Measurements from ENCODE around the gene CCDC146. TPM values are rescaled to one million over a fixed set of nuclear protein-coding genes. Genes with fewer than 3 reads are reported as not detected.

Gene CCDC146
- total RNA-seq, 1 experiment from 2014 or later: 1.1 TPM

DNA sequence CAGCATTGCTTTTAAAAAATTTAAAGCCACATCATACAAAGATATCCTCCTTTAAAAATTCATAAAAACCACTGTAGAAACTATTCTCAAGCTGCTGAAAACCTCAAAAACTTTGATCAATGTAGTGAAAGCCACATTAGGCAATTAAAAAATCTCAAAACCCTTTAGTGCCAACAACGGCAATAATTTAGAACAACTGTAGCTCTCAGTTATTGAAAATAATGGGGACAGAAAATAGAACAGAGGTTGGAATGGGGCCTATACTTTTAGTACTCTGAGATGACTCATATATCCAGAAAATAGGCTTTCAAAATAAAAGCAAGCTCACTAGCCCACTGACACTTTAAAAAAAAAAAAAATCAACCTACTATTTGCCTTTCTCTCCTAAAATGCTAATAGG, 206.3 kb downstream of the CCDC146 start (continued):
- TF ChIP-seq ZNF263 (CRISPR knock-in tag; IDR thresholded peaks at IDR 0.05; ENCODE audit: low read depth): no peak
- no peak for TF ChIP-seq ZNF232 (CRISPR knock-in tag; IDR thresholded peaks at IDR 0.05)

DNA sequence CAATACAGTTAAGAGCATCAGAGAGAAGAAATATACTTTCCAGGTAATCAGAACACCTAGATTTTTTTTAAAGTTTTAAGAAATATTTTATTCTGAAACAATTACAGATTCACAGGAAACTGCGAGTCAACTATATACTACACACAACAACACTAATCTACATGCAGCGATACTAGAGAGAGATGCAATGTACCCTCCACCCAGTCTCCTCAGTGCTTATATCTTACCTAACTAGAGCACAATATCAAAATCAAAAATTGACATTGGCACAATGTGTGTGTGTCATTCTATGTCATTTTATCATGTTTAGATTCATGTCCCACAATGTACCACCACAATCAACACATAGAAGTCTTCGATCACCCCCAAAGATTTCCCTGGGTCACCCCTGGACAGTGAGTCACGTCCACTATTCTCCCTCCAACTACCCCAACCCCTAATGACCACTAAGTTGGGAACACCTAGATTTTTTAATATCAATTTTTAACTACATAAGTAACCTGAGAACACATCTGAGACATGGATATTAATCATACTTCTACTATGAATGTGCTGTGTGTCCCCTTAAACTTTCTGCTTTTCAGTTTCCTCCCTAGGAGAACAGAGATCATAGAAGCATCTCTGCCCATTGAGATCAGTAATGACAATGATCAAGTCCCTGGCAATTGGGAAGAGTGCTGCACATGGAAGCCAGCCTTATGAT, 207.2 kb downstream of the CCDC146 start:
- Mint-ChIP-seq H3K27ac (no peak overlapping the region), H3K4me1 (peaks cover 11% of the 10 kb centered on the region), H3K27me3 (ENCODE audit: low read depth) (no peaks in the 10 kb centered on the region), H3K9me3 (no peaks in the 10 kb centered on the region), H3K36me3 (no peaks in the 10 kb centered on the region), H3K4me3 (no peak overlapping the region)
- DNase-seq (ENCODE audit: low spot score): no peak
- POLR2A ChIA-PET: no interaction called here
- no peak for ATAC-seq
- CTCF ChIA-PET: interaction anchor here (1.1 to 1.2 kb wide), 2 partner anchors 83 to 322 kb away, joined by 3 to 5 read pairs; no protein-coding TSS in a partner anchor
- TF ChIP-seq TEAD1 (CRISPR knock-in tag; IDR thresholded peaks at IDR 0.05) (no peak), CREM (CRISPR knock-in tag; IDR thresholded peaks at IDR 0.05) (no peak), HMGA2 (CRISPR knock-in tag; IDR thresholded peaks at IDR 0.05) (no peak), FOXK1 (CRISPR knock-in tag; IDR thresholded peaks at IDR 0.05) (no peak), NFATC4 (CRISPR knock-in tag; IDR thresholded peaks at IDR 0.05) (no peak), OVOL2 (CRISPR knock-in tag; IDR thresholded peaks at IDR 0.05; ENCODE audit: borderline replicate concordance) (no peak), ZBTB21 (CRISPR knock-in tag; IDR thresholded peaks at IDR 0.05; ENCODE audit: borderline replicate concordance) (no peak), NR3C1 (CRISPR knock-in tag; conservative IDR thresholded peaks at IDR 0.05; ENCODE audit: low read depth) (no peak)
- TF ChIP-seq, protein P1, sequence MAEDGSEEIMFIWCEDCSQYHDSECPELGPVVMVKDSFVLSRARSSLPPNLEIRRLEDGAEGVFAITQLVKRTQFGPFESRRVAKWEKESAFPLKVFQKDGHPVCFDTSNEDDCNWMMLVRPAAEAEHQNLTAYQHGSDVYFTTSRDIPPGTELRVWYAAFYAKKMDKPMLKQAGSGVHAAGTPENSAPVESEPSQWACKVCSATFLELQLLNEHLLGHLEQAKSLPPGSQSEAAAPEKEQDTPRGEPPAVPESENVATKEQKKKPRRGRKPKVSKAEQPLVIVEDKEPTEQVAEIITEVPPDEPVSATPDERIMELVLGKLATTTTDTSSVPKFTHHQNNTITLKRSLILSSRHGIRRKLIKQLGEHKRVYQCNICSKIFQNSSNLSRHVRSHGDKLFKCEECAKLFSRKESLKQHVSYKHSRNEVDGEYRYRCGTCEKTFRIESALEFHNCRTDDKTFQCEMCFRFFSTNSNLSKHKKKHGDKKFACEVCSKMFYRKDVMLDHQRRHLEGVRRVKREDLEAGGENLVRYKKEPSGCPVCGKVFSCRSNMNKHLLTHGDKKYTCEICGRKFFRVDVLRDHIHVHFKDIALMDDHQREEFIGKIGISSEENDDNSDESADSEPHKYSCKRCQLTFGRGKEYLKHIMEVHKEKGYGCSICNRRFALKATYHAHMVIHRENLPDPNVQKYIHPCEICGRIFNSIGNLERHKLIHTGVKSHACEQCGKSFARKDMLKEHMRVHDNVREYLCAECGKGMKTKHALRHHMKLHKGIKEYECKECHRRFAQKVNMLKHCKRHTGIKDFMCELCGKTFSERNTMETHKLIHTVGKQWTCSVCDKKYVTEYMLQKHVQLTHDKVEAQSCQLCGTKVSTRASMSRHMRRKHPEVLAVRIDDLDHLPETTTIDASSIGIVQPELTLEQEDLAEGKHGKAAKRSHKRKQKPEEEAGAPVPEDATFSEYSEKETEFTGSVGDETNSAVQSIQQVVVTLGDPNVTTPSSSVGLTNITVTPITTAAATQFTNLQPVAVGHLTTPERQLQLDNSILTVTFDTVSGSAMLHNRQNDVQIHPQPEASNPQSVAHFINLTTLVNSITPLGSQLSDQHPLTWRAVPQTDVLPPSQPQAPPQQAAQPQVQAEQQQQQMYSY (CRISPR knock-in tag; IDR thresholded peaks at IDR 0.05): no peak
- TF ChIP-seq, protein P2, sequence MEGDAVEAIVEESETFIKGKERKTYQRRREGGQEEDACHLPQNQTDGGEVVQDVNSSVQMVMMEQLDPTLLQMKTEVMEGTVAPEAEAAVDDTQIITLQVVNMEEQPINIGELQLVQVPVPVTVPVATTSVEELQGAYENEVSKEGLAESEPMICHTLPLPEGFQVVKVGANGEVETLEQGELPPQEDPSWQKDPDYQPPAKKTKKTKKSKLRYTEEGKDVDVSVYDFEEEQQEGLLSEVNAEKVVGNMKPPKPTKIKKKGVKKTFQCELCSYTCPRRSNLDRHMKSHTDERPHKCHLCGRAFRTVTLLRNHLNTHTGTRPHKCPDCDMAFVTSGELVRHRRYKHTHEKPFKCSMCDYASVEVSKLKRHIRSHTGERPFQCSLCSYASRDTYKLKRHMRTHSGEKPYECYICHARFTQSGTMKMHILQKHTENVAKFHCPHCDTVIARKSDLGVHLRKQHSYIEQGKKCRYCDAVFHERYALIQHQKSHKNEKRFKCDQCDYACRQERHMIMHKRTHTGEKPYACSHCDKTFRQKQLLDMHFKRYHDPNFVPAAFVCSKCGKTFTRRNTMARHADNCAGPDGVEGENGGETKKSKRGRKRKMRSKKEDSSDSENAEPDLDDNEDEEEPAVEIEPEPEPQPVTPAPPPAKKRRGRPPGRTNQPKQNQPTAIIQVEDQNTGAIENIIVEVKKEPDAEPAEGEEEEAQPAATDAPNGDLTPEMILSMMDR (IDR thresholded peaks at IDR 0.05): no peak
- TF ChIP-seq, protein P3, sequence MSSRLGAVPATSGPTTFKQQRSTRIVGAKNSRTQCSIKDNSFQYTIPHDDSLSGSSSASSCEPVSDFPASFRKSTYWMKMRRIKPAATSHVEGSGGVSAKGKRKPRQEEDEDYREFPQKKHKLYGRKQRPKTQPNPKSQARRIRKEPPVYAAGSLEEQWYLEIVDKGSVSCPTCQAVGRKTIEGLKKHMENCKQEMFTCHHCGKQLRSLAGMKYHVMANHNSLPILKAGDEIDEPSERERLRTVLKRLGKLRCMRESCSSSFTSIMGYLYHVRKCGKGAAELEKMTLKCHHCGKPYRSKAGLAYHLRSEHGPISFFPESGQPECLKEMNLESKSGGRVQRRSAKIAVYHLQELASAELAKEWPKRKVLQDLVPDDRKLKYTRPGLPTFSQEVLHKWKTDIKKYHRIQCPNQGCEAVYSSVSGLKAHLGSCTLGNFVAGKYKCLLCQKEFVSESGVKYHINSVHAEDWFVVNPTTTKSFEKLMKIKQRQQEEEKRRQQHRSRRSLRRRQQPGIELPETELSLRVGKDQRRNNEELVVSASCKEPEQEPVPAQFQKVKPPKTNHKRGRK (CRISPR knock-in tag; IDR thresholded peaks at IDR 0.05; ENCODE audit: borderline replicate concordance): no peak
- TF ChIP-seq, protein P4, sequence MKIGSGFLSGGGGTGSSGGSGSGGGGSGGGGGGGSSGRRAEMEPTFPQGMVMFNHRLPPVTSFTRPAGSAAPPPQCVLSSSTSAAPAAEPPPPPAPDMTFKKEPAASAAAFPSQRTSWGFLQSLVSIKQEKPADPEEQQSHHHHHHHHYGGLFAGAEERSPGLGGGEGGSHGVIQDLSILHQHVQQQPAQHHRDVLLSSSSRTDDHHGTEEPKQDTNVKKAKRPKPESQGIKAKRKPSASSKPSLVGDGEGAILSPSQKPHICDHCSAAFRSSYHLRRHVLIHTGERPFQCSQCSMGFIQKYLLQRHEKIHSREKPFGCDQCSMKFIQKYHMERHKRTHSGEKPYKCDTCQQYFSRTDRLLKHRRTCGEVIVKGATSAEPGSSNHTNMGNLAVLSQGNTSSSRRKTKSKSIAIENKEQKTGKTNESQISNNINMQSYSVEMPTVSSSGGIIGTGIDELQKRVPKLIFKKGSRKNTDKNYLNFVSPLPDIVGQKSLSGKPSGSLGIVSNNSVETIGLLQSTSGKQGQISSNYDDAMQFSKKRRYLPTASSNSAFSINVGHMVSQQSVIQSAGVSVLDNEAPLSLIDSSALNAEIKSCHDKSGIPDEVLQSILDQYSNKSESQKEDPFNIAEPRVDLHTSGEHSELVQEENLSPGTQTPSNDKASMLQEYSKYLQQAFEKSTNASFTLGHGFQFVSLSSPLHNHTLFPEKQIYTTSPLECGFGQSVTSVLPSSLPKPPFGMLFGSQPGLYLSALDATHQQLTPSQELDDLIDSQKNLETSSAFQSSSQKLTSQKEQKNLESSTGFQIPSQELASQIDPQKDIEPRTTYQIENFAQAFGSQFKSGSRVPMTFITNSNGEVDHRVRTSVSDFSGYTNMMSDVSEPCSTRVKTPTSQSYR (CRISPR knock-in tag; IDR thresholded peaks at IDR 0.05): no peak
- TF ChIP-seq, protein P5, sequence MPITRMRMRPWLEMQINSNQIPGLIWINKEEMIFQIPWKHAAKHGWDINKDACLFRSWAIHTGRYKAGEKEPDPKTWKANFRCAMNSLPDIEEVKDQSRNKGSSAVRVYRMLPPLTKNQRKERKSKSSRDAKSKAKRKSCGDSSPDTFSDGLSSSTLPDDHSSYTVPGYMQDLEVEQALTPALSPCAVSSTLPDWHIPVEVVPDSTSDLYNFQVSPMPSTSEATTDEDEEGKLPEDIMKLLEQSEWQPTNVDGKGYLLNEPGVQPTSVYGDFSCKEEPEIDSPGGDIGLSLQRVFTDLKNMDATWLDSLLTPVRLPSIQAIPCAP (CRISPR knock-in tag; IDR thresholded peaks at IDR 0.05): no peak
- TF ChIP-seq, protein P6, sequence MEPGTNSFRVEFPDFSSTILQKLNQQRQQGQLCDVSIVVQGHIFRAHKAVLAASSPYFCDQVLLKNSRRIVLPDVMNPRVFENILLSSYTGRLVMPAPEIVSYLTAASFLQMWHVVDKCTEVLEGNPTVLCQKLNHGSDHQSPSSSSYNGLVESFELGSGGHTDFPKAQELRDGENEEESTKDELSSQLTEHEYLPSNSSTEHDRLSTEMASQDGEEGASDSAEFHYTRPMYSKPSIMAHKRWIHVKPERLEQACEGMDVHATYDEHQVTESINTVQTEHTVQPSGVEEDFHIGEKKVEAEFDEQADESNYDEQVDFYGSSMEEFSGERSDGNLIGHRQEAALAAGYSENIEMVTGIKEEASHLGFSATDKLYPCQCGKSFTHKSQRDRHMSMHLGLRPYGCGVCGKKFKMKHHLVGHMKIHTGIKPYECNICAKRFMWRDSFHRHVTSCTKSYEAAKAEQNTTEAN (CRISPR knock-in tag; IDR thresholded peaks at IDR 0.05): no peak
- TF ChIP-seq, protein P7, sequence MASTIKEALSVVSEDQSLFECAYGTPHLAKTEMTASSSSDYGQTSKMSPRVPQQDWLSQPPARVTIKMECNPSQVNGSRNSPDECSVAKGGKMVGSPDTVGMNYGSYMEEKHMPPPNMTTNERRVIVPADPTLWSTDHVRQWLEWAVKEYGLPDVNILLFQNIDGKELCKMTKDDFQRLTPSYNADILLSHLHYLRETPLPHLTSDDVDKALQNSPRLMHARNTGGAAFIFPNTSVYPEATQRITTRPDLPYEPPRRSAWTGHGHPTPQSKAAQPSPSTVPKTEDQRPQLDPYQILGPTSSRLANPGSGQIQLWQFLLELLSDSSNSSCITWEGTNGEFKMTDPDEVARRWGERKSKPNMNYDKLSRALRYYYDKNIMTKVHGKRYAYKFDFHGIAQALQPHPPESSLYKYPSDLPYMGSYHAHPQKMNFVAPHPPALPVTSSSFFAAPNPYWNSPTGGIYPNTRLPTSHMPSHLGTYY (CRISPR knock-in tag; IDR thresholded peaks at IDR 0.05): no peak
- TF ChIP-seq, protein P8, sequence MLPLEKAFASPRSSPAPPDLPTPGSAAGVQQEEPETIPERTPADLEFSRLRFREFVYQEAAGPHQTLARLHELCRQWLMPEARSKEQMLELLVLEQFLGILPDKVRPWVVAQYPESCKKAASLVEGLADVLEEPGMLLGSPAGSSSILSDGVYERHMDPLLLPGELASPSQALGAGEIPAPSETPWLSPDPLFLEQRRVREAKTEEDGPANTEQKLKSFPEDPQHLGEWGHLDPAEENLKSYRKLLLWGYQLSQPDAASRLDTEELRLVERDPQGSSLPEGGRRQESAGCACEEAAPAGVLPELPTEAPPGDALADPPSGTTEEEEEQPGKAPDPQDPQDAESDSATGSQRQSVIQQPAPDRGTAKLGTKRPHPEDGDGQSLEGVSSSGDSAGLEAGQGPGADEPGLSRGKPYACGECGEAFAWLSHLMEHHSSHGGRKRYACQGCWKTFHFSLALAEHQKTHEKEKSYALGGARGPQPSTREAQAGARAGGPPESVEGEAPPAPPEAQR (CRISPR knock-in tag; IDR thresholded peaks at IDR 0.05): no peak

Data from WTC11 (cell line).